HG02571 (cell line): ENCODE results near the gene SH3RF3.

Experiments
- ATAC-seq: cut with Tn5 transposase; IDR thresholded peaks from one replicate; pipeline ENCODE4 v1.9.1; 2021; ENCODE audit warnings: mild to moderate bottlenecking, moderate library complexity; ENCODE audit not compliant: unreplicated experiment

Gene SH3RF3

GRCh38 chr2:109508556-109508955 lies 379.6 kb downstream of the SH3RF3 start:
- no peak for ATAC-seq

- ATAC-seq, result no peak
Measured at GRCh38 chr2:109510136-109511028, 381.4 kb downstream of the SH3RF3 start.

GRCh38 chr2:109511168-109511567 lies 382.2 kb downstream of the SH3RF3 start:
- ATAC-seq, result no peak

GRCh38 chr2:109512076-109512475 lies 383.1 kb downstream of the SH3RF3 start:
- ATAC-seq, result no peak

GRCh38 chr2:109513230-109513629 lies 384.2 kb downstream of the SH3RF3 start:
- ATAC-seq, result no peak

- peak; percentile 75 for ATAC-seq
Measured at GRCh38 chr2:109513749-109514588, 385.0 kb downstream of the SH3RF3 start.

- no peak for ATAC-seq
Measured at GRCh38 chr2:109514857-109515256, 385.9 kb downstream of the SH3RF3 start.

- no peak for ATAC-seq
Measured at GRCh38 chr2:109516445-109517117, 387.6 kb downstream of the SH3RF3 start.

- no peak for ATAC-seq
Measured at GRCh38 chr2:109517118-109517889, 388.3 kb downstream of the SH3RF3 start.

- ATAC-seq, result no peak
Measured at GRCh38 chr2:109519513-109519912, 390.5 kb downstream of the SH3RF3 start.

- no peak for ATAC-seq
Measured at GRCh38 chr2:109521233-109522062, 392.4 kb downstream of the SH3RF3 start.

- no peak for ATAC-seq
Measured at GRCh38 chr2:109522063-109522374, 393.0 kb downstream of the SH3RF3 start.

GRCh38 chr2:109523121-109523520 lies 394.1 kb downstream of the SH3RF3 start:
- no peak for ATAC-seq

- no peak for ATAC-seq
Measured at GRCh38 chr2:109523536-109524361, 394.7 kb downstream of the SH3RF3 start.

GRCh38 chr2:109525836-109526235 lies 396.8 kb downstream of the SH3RF3 start:
- no peak for ATAC-seq

GRCh38 chr2:109526442-109526970 lies 397.5 kb downstream of the SH3RF3 start:
- no peak for ATAC-seq

- no peak for ATAC-seq
Measured at GRCh38 chr2:109527079-109527478, 398.1 kb downstream of the SH3RF3 start.

GRCh38 chr2:109527846-109528705 lies 399.1 kb downstream of the SH3RF3 start:
- ATAC-seq, result no peak
